G401.6 (cell line): ENCODE measurements around the gene LIMCH1.

Experiments used
- FAIRE-seq: peaks from 2 replicates; lab custom pipeline; 2012; peaks lifted over from hg19 to GRCh38; lab: Jason Lieb, UNC

The LIMCH1 gene

GRCh38 chr4:41561244-41561643 is 23.3 kb downstream of the LIMCH1 start:
- no peak for FAIRE-seq

GRCh38 chr4:41567186-41567585 is 29.2 kb downstream of the LIMCH1 start:
- FAIRE-seq: no peak

GRCh38 chr4:41568363-41568762 is 30.4 kb downstream of the LIMCH1 start:
- no peak for FAIRE-seq

- no peak for FAIRE-seq
Observed at GRCh38 chr4:41569961-41570360, 32.0 kb downstream of the LIMCH1 start.

GRCh38 chr4:41571422-41571821 is 33.5 kb downstream of the LIMCH1 start:
- no peak for FAIRE-seq

GRCh38 chr4:41572516-41572915 is 34.6 kb downstream of the LIMCH1 start:
- no peak for FAIRE-seq

GRCh38 chr4:41572956-41573355 is 35.0 kb downstream of the LIMCH1 start:
- FAIRE-seq: no peak

GRCh38 chr4:41573502-41574001 is 35.6 kb downstream of the LIMCH1 start:
- no peak for FAIRE-seq

GRCh38 chr4:41575207-41575606 is 37.2 kb downstream of the LIMCH1 start:
- no peak for FAIRE-seq

GRCh38 chr4:41575665-41576064 is 37.7 kb downstream of the LIMCH1 start:
- no peak for FAIRE-seq

GRCh38 chr4:41579043-41579442 is 41.1 kb downstream of the LIMCH1 start:
- no peak for FAIRE-seq

- FAIRE-seq: no peak
Observed at GRCh38 chr4:41579526-41579925, 41.6 kb downstream of the LIMCH1 start.

GRCh38 chr4:41580007-41580406 is 42.0 kb downstream of the LIMCH1 start:
- FAIRE-seq: no peak

GRCh38 chr4:41586675-41587225 is 48.8 kb downstream of the LIMCH1 start:
- no peak for FAIRE-seq

- FAIRE-seq: no peak
Observed at GRCh38 chr4:41587286-41587685, 49.3 kb downstream of the LIMCH1 start.

GRCh38 chr4:41590591-41590990 is 52.6 kb downstream of the LIMCH1 start:
- FAIRE-seq: no peak

- no peak for FAIRE-seq
Observed at GRCh38 chr4:41594432-41594831, 56.5 kb downstream of the LIMCH1 start.

GRCh38 chr4:41597494-41597893 is 59.5 kb downstream of the LIMCH1 start:
- no peak for FAIRE-seq

GRCh38 chr4:41598580-41598979 is 60.6 kb downstream of the LIMCH1 start:
- FAIRE-seq: no peak

- FAIRE-seq: no peak
Observed at GRCh38 chr4:41599192-41599786, 61.3 kb downstream of the LIMCH1 start.

- FAIRE-seq: no peak
Observed at GRCh38 chr4:41600243-41600912, 62.4 kb downstream of the LIMCH1 start.

GRCh38 chr4:41601025-41601424 is 63.1 kb downstream of the LIMCH1 start:
- FAIRE-seq: no peak

GRCh38 chr4:41602113-41602512 is 64.2 kb downstream of the LIMCH1 start:
- no peak for FAIRE-seq
